ENCODE results near the gene AP4S1.
"Not testable (repeated sequence)": the region's sequence is repeated elsewhere in the genome, so short reads cannot be mapped to it uniquely, and the experiment has no call there.

The AP4S1 gene

DNA sequence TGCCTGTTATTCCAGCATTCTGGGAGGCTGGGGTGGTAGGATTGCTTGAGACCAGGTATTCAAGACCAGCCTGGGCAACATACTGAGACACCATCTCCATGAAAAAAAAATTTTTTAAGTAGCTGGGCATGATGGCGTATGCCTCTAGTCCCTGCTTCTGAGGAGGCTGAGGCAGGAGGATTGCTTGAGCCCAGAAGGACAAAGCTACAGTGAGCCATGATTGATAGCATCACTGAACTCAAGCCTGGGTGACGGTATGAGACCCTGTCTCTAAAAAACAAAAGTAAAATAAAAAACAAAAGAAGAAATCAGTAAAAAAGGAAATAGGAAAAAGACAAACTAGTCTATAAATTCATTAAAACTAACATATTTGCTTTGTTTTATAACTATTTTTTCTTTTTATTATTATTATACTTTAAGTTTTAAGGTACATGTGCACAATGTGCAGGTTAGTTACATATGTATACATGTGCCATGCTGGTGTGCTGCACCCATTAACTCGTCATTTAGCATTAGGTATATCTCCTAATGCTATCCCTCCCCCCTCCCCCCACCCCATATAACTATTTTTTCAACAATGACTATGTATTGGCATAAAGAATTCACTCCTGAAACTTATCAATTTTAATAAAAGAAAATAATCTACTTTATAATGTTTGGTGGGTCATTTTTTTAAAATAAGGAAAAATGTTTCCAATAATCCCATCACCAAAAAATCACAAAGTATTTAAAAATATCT lies 15.4 kb upstream of the AP4S1 start:
- FAIRE-seq, result no peak

DNA sequence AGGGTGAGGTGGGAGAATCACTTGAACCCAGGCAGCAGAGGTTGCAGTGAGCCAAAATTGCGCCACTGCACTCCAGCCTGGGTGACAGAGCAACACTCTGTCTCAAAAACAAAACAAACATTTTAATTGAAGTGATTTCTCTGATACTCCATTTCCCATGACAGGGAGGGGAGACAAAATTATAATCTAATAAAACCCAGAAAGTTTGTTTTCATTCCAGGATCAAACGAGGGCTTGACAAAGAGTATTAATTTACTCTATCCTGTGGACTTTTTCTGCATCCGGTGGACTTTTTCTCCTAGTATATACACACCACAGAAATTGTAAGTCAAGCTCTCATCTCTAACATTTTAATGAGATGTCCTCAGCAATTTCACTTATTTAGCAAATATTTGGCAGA lies 14.5 kb upstream of the AP4S1 start:
- FAIRE-seq, result no peak

DNA sequence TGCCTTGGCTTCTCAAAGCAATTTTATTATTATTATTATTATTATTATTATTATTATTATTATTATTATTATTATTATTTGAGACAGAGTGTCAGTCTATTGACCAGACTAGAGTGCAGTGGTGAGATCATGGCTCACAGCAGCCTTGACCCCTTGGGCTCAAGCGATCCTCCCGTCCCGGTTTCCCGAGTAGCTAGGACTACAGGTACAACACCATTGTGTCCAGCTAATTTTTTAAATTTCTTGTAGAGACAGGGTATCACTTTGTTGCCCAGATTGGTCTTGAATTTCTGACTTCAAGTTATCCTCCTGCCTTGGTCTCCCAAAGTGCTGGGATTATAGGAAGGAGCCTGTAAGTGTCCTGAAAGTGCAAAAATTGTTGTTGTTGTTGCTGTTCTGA lies 11.6 kb upstream of the AP4S1 start:
- FAIRE-seq, result no peak

DNA sequence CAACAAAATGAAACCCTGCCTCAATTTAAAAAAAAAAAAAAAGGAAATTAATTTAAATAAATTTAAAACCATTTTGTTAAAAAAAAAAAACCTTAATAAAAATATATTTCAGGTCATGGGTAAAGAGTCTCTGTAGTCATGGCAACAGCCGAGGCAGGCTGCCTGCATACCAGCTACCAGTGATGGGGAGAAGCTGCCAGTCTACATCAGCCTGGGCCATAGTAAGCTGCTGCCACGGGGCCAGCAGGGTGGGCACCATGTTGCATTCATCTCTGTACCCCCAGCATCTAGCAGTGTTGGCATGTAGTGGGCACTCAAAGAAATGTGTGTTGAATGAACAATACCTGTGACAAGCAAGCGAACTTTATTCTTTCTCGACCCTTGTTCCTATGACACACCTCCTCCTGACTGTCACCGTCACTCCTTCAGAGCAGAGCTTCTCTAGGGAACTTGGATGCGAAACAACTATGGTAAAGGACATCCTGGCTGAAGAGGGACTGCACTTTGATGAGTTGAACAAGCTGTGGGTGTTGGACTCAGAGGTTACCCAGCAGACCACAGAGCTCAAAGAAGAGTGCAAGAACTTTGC lies 7.3 kb upstream of the AP4S1 start:
- FAIRE-seq, result no peak

DNA sequence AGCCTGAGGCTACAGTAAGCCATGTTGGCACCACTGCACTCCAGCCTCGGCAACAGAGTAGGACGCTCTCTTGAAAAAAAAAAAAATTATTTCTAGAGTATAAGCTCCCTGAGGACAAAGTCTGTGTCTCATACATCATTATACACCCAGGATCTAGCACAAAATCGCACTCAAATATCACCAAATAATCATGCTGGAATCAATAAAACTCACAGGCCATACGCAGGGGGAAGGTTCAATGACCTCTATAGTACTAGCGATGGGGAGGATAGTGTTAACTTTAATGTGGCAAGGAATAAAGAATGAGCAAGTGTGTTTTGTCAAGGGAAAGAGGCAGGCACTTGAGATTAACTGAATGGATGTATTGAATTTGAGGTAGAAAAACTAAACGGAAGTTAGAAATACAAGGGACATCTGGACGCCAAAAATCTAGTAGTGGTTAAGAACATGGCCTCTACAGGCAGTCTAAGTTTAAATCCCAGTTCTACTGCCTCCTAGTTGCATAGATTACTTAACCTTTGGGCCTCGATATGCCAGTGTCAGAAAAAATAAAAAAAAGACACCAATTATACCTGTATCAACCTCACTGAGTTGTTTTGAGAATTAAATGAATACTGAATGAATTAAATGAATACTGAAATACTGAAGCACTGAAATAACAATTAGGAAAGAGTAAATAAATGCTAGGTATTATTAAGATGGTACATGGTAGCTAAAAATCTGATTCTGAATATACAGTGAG lies 4.4 kb upstream of the AP4S1 start:
- no peak for FAIRE-seq

DNA sequence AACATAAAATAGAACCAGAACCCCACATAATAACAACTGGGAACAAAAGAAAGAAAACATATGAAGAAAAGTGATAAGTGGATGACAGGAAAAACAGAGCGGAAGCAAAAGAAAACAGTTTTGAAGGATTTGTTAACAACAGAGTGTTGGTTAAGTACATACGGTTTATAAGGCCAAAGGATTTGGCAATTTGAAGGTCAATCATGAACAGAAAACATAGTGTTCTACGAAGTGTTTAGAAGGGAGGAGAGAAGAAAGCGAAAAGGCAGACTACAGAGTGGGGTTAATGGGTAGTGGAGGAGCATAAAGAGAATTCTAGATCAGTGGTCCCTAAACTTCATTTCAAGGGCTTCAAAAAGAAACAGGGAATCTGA lies 3.9 kb upstream of the AP4S1 start:
- FAIRE-seq, result no peak

DNA sequence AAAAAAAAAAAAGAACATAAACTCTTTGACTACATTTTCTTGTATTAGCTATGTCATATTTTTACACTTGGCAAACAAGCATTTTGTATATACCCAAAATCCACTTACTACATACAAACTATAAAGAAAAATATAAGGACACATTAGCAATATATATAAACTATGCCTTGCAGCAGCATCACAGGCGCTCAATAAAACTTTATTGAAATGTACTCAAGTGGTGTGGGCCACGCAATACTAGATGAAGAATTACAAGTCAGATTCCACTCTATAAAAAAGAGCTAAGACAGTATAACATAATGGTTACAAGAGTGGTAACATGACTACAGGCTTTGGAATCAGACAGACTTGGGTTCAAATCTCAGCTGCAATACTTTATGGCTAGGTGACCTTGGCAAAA lies 3.1 kb upstream of the AP4S1 start:
- no peak for FAIRE-seq

DNA sequence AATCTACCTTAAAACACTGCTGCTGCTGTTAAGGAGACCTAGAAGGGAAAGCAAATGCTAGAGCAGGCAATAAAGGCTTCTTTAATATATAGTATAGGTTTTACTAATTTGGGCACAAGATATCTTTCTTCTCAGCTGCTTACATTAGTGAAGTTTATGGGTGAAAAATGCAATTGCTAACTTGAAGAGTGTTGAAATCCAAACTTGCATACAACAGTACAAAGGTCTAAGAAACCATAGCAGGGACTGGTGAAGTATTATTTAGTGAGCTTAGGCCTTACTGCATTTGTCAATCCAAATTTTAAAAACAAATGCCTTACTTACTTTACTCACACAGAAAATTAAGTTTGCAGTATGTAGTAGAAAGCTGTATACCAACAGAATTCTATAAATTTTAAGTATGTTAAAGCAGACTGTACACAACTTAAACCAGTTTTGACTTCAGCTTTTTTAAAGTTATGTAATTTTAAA lies 1.4 kb upstream of the AP4S1 start:
- FAIRE-seq, result no peak

DNA sequence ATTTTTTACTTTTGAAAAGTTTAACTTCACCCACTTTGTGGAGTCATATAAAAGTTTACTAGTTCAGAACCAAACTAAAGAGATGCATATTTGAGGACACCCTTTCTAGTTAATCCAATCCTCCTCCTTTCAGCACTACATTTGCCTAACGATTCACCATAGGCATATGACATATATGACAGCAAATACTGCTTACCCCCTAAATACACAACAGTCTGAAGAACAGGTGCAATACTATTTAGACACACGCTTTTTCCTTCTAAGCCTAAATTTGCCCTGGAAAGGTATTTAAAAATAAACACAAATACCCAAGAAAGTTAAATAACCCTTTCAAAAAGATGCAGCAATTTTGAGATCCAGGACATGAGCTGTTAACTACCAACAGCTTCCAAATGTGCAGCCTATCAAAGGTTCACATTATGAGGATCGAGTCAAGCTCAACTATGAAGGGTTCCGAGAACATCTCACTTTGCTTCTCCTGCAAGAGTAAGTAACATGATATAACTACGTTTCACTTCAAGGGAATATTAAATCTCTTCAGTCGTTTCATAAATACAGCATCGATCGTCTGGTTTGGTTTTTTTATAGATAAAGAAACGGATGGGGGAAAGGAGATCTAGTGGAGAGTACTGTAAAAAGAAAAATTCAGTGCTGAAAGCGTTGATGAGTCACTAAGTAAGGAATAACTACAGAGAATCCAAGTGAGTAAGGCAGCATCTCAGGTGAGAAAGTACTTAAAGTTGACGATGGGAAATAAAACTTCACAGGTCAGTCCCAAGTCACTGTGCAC lies 677 bp upstream of the AP4S1 start:
- no peak for FAIRE-seq

DNA sequence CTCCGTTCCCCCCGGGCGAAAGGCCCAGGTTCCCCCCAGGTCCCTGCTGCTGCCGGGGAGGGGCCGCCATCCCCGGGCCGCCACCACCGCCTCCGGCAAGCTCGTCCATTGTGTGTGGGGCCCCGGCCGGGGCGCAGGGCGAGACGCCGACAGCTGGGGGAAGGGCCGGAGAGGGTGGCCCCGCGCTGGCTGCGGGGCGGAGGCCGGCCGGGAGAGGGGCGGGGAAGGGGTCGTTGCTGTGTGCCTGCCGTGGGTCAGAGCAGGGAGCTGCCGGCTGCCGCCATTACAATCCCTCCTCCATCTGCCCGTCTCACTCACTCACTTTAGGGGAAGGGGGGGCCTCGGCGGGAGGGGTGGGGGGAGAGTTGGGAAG lies 614 bp downstream of the AP4S1 start, which contains the start of gene STRN3:
TSS of gene STRN3 (minus strand) at position 303 of the 373 bp plus-strand sequence. CDS start at position 109, 194 bp downstream.
- FAIRE-seq, result no peak

DNA sequence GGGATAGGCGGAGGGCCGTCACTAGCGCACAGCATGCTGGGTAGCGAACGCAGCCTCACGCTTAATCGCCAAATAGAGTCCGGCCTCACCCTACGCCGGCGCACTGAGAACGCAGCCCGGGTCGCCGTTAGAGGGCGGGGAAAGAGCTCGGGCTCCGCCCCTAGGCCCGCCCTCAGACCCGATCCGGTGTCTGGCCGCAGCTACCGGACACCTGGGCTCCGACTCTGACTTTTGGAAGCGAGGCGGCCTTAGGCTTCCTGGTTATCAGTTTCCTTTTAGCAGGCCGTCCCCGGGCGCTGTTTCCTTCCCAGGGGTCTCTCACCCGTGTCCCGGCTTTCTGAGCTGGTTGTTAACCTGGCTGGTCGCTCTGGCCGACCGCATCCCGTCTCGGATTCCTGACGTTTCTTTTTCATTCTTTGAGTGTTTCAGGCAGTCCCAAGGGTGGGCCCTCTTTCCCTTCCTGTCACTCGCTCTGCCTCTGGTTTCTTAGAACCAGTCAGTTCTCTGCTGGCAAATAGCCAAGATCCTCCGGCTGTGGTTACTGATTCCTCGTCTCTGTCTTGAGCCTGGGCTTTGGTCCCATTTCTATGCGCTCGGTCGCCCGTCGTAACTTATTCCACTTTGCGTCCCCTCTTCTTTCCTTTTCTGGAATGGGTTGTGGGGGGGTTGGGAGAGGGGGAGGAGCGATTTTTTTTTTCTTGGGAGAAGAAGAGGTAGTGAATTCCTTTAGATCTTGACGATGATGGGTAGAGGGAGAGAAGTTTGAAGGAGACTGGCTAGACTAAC lies 1.2 kb downstream of the AP4S1 start:
- no peak for FAIRE-seq

DNA sequence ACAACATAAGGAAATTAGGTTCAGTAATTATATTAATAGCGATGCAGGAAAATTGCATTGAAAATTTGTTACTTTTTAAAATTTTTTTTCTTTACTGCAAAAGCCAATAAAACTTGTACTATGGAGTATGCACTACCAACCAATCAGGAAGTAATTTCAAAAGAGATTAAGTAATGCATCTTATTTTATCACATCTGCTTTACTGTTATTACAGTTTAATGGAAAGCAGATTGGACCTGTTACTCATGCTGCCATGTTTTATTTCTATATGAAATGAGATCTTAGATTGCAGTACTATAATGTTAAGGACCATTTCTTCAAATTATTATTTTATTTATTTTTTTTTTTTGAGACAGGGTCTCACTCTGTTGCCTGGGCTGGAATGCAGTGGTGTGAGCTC lies 2.4 kb downstream of the AP4S1 start:
- no peak for FAIRE-seq

DNA sequence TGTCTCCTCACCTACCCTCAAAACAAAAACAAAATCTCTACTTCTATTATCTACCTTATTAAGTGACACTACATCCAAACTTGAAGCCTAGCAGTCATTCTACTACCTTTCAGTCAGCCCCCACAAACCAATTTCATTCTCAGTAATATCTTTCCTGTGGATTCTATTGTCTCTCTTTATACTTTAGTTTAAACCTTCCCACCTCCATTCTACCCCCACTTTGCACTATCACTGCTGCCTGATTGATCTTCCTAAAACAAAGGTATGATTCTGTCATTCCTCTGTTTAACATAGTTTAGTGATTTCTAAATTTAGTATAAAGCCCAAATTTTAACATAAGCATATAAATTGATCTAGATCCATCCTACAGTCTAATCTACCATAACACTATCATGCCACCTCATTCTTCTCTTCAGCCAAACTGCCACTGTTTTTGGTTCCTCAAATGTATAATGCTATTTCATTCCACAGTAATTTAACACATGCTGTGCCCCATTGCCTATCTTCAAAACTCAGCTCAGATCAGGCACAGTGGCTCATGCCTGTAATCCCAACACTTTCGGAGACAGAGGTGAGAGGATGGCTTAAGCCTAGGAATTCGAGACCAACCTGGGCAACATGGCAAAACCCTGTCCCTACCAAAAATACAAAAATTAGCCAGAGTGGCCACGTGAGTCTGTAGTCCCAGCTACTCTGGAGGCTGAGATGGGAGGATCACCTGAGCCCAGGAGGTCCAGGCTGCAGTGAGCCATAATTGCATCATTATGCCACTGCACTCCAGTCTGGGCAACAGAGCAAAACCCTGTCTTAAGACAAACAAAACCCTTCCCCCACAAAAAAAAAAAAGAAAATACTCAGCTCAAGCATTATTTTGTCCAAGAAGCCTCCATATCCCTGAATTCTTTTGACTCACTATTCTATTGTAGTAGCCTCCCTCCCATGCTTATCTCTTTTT lies 3.8 kb downstream of the AP4S1 start:
- no peak for FAIRE-seq

DNA sequence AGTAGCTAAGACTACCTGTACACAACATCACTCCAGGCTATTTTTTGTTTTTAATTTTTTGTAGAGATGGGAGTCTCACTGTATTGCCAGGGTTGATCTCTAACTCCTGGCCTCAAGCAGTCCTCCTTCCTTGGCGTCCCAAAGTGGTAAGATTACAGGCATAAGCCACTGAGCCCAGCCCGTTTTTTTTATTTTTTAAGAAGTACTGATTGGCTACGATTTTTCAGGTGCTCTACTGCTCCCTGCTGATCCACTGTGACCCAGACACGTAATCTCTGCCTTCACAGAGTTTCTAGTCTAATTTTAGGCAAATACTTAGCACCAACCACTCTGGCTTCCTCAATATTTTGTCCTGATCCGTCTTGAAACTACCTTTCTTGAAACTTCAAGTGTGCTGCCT lies 5.0 kb downstream of the AP4S1 start:
- no peak for FAIRE-seq

DNA sequence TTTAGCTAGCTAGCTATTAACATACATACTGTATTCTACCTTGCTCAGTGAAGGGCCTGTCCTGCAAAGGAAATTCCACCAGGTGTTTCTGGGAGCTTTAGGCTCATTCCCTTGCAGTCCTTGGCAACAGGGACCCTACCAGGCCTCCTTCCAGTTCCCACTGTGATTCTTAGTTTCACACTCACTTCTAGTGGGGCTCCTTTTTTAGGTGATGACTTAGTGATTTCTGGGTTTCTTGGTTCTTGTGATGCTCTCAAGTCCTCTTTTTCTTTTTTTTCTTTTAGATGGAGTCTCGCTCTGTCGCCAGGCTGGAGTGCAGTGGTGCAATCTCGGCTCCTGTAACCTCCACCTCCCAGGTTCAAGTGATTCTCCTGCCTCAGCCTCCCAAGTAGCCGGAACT lies 11.1 kb downstream of the AP4S1 start:
- no peak for FAIRE-seq

DNA sequence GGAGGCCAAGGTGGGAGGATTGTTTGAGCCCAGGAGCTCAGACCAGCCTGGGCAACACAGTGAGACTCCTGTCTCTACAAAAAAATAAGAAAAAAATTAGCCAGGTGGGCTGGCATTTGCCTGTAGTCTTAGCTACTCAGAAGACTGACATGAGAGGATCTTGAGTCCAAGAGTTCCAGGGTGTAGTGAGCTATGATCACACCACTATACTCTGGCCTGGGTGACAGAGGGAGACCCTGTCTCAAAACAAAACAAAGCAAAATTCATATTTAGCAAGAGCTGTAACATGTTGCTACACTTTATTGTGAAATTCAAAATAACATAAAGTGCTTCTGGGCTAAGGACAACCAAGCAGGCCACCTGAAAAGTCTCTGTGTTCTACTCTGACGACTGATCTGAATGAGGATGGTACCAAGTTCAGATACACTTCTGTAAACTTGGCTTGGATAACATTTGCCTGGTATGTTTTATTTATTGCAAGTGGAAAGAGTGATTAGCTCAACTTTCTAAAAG lies 12.3 kb downstream of the AP4S1 start:
- FAIRE-seq, result no peak

DNA sequence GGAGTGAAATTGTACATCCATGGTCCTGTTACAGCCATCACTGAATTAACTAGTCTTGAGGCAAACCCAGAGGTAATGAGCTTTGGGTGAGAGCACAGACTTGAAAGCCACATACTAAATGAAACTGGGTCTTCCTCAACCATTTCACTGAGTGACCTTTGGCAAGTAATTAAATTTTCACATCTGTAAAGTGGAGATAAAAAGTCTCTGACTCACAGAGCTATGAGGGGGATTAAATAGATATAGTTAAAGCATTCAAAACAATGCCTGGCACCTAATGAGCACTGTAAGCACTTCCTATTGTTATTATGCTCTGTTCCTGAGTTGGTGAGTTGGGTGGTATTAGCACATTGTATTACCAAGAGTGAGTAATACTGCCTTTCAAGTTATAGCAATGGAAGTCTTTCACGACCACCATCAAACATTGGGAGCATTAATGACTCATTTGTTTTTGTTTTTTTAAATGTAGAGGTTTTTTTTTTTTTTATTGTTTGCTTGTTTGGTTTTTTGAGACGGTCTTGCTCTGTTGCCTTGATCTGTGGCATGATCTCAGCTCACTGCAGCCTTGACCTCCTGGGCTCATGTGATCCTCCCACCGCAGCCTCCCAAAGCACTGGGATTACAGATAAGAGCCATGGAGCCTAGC lies 13.2 kb downstream of the AP4S1 start:
- FAIRE-seq, result no peak

DNA sequence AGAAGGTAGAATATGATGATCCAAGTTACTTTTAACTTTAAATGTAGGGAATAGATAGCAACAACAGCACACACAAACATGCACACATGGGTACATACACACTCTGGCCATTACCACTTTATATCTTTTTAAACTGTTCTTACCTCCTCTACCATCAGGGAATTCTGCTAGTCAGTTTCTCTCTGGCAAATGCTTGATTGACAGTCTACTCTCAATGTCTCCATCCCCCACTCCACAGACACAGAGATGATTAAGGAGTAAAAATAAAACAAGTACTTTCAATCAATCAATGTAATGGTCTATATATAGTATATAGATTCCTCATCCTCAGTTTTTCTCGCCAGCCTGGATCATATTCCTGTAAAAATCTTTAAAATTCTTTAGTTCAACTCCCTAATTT lies 16.9 kb downstream of the AP4S1 start:
- no peak for FAIRE-seq

DNA sequence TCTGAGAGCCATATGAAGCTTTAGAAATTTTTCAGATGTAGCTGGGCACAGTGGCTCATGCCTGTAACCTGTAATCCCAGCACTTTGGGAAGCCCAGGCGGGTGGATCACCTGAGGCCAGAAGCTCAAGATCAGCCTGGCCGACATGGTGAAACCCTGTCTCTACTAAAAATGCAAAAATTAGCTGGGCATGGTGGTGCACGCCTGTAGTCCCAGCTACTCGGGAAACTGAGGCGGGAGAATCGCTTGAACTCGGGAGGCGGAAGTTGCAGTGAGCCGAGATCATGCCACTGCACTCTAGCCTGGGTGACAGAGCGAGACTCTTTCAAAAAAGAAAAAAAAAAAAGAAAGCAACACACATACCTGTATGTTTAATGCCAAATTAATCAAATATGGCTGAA lies 17.4 kb downstream of the AP4S1 start:
- FAIRE-seq, result not testable (repeated sequence)

DNA sequence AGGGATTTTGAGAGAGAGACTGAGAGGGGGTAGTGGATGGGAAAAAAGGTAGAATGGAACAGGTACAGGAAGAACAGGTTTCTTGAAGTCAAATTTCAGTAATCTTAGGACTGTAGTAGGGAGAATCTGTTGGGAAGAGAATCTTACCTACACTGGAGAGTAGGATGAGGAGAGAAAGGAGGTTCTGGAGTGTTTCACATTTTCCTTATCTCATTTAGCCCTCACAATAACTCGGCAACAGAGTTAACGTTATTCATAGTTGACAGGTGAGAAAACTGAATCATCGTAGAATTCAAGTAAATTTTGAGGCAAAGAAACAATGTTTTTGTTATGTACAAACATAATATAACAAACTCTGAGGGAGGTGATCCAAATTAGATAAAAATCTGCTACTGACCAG lies 17.9 kb downstream of the AP4S1 start:
- FAIRE-seq, result no peak
